ENCODE results near the gene KCNK4. TPM values are rescaled to one million over a fixed set of nuclear protein-coding genes. Genes with fewer than 3 reads are reported as not detected.

The KCNK4 gene
- total and polyA plus RNA-seq, 2 of the 13 experiments (the other 11 are each of a cell fraction or from before 2014, with no cell fraction given), result not detected

DNA sequence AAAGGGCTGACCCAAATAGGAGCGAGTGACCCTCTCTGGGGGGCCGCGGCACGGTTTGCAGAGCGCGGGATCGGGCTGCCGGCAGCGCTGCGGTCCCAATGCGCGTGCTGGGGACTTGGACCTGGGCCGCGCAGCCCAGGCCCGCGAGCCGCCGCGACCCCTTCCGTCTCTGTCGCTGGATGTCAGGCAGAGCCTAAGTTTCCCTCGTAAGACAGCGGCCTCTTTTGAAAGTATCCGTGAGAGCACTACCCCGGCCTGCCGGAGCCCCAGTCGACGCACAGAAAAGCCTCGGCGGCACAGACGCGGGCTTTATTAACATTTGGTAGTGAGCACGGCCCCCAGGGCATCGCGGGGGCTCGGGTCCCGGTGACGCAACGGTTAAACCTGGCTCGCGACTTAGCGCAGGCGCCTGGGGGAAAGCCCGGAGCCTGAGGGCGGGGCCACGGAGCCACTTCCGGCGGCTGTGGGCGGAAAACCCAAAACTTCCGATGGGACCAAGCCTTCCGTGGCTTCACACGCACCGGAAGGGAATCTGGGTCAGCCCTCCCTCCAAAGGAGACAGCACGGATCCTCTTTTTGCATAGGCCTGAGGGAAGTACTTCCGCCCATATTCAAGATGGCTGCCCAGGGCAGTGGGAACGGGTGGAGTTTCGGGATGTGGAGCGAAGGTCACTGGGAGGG lies 21.4 kb upstream of the KCNK4 start (continued):
- TF ChIP-seq, protein P1, sequence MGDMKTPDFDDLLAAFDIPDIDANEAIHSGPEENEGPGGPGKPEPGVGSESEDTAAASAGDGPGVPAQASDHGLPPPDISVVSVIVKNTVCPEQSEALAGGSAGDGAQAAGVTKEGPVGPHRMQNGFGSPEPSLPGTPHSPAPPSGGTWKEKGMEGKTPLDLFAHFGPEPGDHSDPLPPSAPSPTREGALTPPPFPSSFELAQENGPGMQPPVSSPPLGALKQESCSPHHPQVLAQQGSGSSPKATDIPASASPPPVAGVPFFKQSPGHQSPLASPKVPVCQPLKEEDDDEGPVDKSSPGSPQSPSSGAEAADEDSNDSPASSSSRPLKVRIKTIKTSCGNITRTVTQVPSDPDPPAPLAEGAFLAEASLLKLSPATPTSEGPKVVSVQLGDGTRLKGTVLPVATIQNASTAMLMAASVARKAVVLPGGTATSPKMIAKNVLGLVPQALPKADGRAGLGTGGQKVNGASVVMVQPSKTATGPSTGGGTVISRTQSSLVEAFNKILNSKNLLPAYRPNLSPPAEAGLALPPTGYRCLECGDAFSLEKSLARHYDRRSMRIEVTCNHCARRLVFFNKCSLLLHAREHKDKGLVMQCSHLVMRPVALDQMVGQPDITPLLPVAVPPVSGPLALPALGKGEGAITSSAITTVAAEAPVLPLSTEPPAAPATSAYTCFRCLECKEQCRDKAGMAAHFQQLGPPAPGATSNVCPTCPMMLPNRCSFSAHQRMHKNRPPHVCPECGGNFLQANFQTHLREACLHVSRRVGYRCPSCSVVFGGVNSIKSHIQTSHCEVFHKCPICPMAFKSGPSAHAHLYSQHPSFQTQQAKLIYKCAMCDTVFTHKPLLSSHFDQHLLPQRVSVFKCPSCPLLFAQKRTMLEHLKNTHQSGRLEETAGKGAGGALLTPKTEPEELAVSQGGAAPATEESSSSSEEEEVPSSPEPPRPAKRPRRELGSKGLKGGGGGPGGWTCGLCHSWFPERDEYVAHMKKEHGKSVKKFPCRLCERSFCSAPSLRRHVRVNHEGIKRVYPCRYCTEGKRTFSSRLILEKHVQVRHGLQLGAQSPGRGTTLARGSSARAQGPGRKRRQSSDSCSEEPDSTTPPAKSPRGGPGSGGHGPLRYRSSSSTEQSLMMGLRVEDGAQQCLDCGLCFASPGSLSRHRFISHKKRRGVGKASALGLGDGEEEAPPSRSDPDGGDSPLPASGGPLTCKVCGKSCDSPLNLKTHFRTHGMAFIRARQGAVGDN (CRISPR knock-in tag; IDR thresholded peaks at IDR 0.05), result peak; percentile 73
- TF ChIP-seq NFYB (CRISPR knock-in tag; IDR thresholded peaks at IDR 0.05) (peak; percentile 78), ZZZ3 (CRISPR knock-in tag; IDR thresholded peaks at IDR 0.05; ENCODE audit: borderline replicate concordance) (peak; percentile 32; the same call in 1 of the 2 replicates), PHF21A (CRISPR knock-in tag; IDR thresholded peaks at IDR 0.05) (peak; percentile 81), AGO1 (IDR thresholded peaks at IDR 0.05; ENCODE audit: low read depth, low read length, poor library complexity, severe bottlenecking) (peak; percentile 93), SIX4 (CRISPR knock-in tag; IDR thresholded peaks at IDR 0.05) (no peak), SOX6 (IDR thresholded peaks at IDR 0.05) (no peak), SOX6 (CRISPR knock-in tag; IDR thresholded peaks at IDR 0.05) (peak; percentile 39; the same call in 1 of the 2 replicates), ZNF839 (CRISPR knock-in tag; IDR thresholded peaks at IDR 0.05; ENCODE audit: borderline replicate concordance) (no peak; the same call in none of the 2 replicates), ZNF788 (CRISPR knock-in tag; IDR thresholded peaks at IDR 0.05; ENCODE audit: borderline replicate concordance) (no peak; the same call in 1 of the 2 replicates), RARA (CRISPR knock-in tag; IDR thresholded peaks at IDR 0.05) (peak; percentile 48; the same call in 1 of the 2 replicates), BORCS8-MEF2B (CRISPR knock-in tag; IDR thresholded peaks at IDR 0.05) (no peak; the same call in 1 of the 2 replicates), ZNF772 (CRISPR knock-in tag; IDR thresholded peaks at IDR 0.05) (no peak; the same call in 1 of the 2 replicates), CHD4 (IDR thresholded peaks at IDR 0.05; ENCODE audit: borderline replicate concordance, low read length) (no peak), ZFP36 (IDR thresholded peaks at IDR 0.05; ENCODE audit: borderline replicate concordance, low read depth, low read length, partially characterized antibody) (no peak), ZNF546 (CRISPR knock-in tag; conservative IDR thresholded peaks at IDR 0.05) (no peak), HDAC1 (CRISPR knock-in tag; IDR thresholded peaks at IDR 0.05) (peak; percentile 78; the same call in 1 of the 2 replicates), NFATC3 (CRISPR knock-in tag; IDR thresholded peaks at IDR 0.05) (no peak)
- TF ChIP-seq, protein P2, sequence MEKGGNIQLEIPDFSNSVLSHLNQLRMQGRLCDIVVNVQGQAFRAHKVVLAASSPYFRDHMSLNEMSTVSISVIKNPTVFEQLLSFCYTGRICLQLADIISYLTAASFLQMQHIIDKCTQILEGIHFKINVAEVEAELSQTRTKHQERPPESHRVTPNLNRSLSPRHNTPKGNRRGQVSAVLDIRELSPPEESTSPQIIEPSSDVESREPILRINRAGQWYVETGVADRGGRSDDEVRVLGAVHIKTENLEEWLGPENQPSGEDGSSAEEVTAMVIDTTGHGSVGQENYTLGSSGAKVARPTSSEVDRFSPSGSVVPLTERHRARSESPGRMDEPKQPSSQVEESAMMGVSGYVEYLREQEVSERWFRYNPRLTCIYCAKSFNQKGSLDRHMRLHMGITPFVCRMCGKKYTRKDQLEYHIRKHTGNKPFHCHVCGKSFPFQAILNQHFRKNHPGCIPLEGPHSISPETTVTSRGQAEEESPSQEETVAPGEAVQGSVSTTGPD (CRISPR knock-in tag; IDR thresholded peaks at IDR 0.05), result no peak; the same call in 1 of the 2 replicates
- TF ChIP-seq, protein P3, sequence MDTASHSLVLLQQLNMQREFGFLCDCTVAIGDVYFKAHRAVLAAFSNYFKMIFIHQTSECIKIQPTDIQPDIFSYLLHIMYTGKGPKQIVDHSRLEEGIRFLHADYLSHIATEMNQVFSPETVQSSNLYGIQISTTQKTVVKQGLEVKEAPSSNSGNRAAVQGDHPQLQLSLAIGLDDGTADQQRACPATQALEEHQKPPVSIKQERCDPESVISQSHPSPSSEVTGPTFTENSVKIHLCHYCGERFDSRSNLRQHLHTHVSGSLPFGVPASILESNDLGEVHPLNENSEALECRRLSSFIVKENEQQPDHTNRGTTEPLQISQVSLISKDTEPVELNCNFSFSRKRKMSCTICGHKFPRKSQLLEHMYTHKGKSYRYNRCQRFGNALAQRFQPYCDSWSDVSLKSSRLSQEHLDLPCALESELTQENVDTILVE (CRISPR knock-in tag; IDR thresholded peaks at IDR 0.05), result peak; percentile 95
- TF ChIP-seq, protein P4, sequence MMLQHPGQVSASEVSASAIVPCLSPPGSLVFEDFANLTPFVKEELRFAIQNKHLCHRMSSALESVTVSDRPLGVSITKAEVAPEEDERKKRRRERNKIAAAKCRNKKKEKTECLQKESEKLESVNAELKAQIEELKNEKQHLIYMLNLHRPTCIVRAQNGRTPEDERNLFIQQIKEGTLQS (CRISPR knock-in tag; IDR thresholded peaks at IDR 0.05), result peak; percentile 59; the same call in 1 of the 2 replicates
- TF ChIP-seq, protein P5, sequence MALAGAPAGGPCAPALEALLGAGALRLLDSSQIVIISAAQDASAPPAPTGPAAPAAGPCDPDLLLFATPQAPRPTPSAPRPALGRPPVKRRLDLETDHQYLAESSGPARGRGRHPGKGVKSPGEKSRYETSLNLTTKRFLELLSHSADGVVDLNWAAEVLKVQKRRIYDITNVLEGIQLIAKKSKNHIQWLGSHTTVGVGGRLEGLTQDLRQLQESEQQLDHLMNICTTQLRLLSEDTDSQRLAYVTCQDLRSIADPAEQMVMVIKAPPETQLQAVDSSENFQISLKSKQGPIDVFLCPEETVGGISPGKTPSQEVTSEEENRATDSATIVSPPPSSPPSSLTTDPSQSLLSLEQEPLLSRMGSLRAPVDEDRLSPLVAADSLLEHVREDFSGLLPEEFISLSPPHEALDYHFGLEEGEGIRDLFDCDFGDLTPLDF (CRISPR knock-in tag; IDR thresholded peaks at IDR 0.05), result 0 out of 2 replicates have a peak, but pooled peaks have one; percentile 40

All from HepG2 (cell line).